ENCODE data around the gene P2RY14.

P2RY14 gene

GRCh38 chr3:151300539-151300938 is 22.2 kb upstream of the P2RY14 start:
- DNase-seq (ENCODE audit: low read depth): no peak

DNA sequence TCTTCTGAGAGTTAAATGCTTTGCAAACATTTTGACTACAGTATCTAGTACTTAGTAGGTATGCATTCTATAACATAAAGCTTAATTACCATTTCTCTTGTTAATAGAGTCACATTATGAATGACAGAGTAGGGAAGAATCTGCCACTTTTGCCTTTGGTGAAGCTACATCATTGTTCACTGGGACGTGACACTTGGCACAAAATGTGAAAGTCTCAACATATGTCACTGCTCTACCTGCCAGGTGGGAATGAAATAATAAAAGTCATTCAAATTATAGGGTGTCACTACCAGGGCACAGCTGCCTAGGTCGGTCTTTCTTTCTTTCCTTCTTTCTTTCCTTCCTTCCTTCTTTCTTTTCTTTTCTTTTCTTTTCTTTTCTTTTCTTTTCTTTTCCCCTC is 20.7 kb upstream of the P2RY14 start:
- no peak for DNase-seq (ENCODE audit: low read depth)

DNA sequence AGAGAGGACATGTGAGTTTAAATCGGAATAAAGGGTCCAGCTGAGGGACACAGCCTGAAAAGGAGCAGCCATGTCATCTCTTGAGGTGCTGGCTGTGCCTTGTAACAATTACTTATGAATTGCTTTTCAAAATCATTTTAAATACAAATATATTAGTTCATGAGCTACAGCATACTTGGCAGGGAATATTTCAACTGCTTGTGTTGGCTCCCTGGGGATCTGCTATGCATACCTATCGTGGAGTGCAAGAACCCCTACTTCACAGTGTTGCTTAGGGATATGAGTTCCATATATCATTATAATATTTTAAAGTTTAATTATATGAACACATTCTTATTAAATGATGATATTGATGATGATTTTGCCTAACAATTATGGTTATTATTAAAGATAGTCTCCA is 19.1 kb upstream of the P2RY14 start:
- DNase-seq (ENCODE audit: low read depth): no peak

DNA sequence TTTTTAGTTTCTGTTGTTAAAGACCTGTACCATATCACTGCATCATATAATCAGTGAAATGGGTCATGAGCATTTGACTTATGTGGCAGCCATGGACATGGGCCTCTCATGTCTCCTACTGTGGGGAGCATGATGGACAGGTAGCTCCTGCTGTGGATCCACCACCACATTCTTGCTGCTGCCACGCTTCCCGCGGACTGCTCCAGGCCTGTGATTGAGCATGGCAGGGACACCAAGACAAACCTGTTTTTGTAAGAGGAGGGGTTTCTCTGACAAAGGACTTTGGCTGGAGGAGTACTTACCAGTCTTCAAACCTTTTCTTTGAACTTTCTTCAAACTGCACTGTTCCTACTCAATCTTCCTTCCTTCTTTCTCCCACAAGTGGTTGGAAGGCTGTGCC is 17.9 kb upstream of the P2RY14 start:
- DNase-seq (ENCODE audit: low read depth): no peak

DNA sequence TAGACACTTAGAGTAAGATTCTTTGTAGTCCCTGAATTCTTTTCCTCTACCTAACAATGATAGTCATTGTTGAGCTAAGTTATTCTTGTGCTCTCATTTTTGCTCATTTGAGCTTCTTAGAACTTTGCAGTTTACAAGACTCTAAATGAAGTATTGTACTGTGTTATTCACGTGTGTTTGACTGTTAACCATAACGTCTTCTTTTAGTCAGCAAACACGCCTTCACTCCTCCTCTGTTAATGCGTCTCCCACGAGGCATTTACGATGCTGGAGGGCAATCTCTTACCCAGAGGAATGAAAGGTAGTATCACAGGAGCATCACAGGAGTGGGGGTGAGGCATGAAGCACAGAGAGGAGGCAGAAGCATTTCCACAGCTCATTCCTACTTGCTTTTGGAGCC is 14.8 kb upstream of the P2RY14 start:
- DNase-seq (ENCODE audit: low read depth): no peak

GRCh38 chr3:151290673-151291072 is 12.3 kb upstream of the P2RY14 start:
- no peak for DNase-seq (ENCODE audit: low read depth)

DNA sequence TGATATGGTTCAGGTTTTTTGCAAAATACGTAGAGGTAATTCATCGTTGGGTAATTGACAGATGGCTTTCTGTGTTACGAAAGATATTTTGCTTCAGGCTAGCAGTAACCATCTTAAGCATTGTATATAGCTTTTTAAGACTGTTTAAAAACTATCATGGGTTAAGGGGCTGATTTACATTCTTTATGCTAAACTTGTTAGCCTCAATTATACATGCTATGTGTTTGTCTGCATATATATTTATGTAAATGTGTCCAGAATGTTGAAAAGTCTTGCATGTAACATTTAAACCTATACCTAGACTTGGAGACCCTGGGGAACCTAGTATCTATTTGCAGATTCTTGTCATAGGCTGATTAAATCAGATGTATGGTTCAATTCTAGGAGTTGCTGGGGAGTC is 11.1 kb upstream of the P2RY14 start:
- no peak for DNase-seq (ENCODE audit: low read depth)

GRCh38 chr3:151285940-151286339 is 7.6 kb upstream of the P2RY14 start:
- no peak for DNase-seq (ENCODE audit: low read depth)

GRCh38 chr3:151283907-151284461 is 5.6 kb upstream of the P2RY14 start:
- DNase-seq (ENCODE audit: low read depth): peak; percentile 60

- no peak for DNase-seq (ENCODE audit: low read depth)
These were observed 5.0 kb upstream of the P2RY14 start for GRCh38 chr3:151283387-151283786.

DNA sequence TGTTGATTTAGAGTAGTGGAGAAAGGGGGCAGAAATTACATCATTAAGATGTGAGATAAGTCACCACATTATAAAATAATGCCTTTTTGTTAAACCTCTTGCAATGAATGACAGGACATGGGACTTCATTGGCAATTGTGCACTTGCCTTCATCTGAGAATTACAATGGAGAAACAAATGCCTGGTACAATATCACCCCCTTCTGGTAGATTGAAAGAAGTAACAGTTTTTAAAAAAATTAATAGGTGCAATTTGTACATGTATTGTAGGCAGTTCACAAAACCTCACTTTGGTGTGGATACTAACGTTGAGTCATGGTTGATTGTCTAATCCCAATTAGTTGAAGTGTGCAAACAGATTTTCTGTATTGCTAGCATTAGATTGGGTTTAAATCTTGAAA is 4.6 kb upstream of the P2RY14 start:
- no peak for DNase-seq (ENCODE audit: low read depth)

- DNase-seq (ENCODE audit: low read depth): peak; percentile 46
These were observed 3.5 kb upstream of the P2RY14 start for GRCh38 chr3:151281671-151282324.

DNA sequence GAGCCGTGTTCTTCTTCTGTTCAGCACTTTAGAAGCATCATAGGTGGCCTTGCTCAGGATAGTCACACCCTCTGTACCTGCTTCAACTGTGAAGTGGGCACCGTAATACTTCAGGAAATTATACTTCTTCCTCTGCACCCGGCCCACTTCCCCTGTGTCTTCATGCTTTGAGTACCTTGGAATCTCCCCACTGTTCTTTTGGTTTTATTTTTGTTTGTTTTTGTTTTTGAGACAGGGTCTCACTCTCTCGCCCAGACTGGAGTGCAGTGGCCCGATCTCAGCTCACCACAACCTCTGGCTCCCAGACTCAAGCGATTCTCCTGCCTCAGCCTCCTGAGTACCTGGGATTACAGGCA is 1.7 kb downstream of the P2RY14 start:
- DNase-seq (ENCODE audit: low read depth): no peak

GRCh38 chr3:151276038-151276686 is 2.2 kb downstream of the P2RY14 start:
- no peak for DNase-seq (ENCODE audit: low read depth)

DNA sequence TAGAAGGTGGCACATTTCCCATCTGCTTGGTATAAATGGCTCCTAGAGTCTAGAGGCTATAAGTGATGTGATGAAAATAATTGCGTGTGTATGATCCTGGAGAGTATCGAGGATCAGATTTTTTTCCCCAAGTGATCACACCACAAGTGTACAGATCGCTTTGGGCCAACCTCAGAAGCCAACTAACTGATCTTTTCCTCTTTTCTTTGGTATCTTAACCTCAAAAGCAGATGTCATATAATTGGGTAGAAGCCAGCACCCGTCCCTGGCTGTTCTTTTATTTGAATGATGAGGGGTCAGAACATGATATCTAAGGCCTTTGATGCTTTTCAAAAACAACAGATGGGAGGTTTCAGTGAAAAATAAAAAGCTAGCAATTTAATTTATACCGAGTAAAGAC is 3.3 kb downstream of the P2RY14 start:
- no peak for DNase-seq (ENCODE audit: low read depth)

GRCh38 chr3:151269631-151270030 is 8.7 kb downstream of the P2RY14 start:
- DNase-seq (ENCODE audit: low read depth): no peak

DNA sequence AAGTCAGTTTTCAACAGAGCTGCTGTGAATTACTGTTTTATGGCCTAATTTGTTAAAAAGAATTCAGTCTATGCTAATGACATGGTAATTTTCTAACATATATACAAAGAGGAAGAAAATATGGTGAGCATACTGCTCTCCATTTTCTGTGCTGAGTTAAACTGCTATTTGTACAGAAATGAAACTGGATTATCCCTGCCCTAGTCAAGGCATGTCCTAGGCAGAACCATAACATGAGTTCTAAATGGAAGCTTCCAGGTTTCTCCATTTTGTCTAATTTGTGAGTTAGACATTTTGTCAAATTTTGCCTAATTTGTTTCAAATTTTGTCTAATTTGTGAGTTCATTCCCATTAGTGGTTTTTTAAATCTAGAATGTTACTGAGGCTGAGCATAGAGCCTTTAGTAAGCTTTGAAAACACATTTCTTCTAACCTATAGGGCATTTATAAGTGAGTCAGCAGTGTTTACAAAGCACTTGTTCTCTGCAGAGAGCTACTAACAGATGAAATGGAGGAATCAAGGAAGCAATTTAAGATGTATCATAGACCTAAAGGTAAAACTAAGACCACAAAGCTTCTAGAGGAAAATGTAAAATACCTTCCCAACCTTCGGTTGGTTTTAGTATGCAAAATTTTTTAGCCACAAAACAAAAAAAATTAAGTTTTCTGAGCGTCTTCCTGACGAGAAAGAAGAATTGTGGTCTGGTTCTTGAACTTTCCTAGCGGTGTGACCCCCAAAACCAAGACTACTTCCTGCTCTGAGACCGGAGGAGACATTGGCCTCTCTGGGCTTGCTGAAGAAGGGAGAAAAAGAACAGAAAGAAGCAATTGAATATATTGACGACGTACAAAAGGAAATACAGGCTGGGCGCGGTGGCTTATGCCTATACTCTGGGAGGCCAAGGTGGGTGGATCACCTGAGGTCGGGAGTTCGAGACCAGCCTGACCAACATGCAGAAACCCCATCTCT is 9.8 kb downstream of the P2RY14 start:
- no peak for DNase-seq (ENCODE audit: low read depth)

- no peak for DNase-seq (ENCODE audit: low read depth)
These were observed 11.3 kb downstream of the P2RY14 start for GRCh38 chr3:151267066-151267465.

- no peak for DNase-seq (ENCODE audit: low read depth)
These were observed 12.5 kb downstream of the P2RY14 start for GRCh38 chr3:151265866-151266265.

DNA sequence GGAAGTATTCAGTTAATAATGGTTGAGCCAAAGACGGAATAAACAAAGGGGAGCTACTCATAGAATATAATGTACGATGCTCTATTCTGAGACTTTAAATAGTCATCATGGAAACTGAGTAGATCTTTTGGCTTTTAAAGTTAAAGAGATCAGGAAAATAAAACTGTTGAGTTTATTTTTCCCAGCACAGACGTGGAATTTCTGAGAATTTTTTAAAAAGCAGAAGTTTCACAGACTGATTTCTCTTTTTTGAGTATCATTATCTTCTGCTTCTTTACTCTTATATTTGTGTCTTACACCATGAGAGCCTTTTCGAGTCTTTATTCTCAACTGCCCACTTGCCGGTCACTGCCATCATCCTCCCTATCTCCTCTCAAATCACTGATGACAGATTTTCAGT is 13.2 kb downstream of the P2RY14 start:
- no peak for DNase-seq (ENCODE audit: low read depth)

DNA sequence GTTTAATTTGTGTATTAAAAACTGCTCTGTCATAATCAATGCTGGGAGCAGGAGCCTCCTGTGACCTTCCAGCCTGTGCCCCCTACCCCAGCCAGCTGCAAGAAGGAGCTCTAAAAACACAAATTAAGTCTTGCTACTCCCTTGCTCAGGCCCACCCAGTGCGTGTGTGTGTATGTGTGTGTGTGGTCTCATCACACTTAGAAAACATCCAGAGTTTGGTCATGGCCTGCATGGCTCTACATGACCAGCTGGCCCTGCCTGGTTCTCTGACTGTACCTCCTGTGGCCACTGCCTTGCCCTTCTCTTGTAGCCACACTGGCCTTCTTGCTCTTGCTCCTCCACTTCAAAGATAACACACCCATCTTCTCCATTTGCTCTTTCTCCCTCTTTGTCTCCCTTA is 13.7 kb downstream of the P2RY14 start:
- no peak for DNase-seq (ENCODE audit: low read depth)

DNA sequence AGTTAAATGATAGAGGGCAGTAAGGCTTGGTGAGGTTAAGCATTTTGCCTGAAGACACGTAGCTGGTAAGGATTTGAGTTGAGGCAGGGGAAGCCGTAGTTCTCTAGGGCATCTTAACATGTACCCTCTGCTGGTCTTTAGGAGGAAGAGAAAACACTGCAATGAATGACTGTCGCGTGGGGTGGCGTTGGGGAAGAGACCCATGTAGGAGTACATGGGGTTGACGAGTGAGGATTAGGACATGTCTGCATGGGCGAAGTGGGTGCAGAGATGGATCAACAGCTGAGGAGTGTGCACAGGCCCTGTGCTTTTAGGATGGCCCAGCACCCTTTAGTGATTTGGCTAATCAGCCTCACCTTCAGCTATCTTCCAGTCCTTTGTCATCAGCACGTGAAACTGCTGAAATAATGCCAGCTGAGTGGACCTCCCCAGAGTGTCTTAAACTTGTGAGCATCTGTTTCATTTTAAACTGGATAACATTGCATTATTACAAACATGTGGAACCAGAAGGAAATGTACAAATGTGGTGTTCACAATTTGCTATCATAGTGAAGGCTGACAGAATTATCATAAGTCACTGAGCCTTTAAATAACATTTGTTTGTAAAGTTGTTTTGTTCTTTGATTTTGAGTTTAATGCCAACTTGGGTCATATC is 15.3 kb downstream of the P2RY14 start:
- DNase-seq (ENCODE audit: low read depth): no peak
